Measurements from ENCODE around the gene BRIP1. TPM values are rescaled to one million over a fixed set of nuclear protein-coding genes. Genes with fewer than 3 reads are reported as not detected.

BRIP1 gene
- total and polyA plus RNA-seq, 10 donors = 0.41 to 3.7 (median 1.5) TPM

GRCh38 chr17:61764846-61765245, 98.5 kb downstream of the BRIP1 start:
- H3K4me1 ChIP-seq = no peaks in the 10 kb centered on the region
- peaks cover 0 to 5% (median 0%) of the 10 kb centered on the region in 6 donors for H3K36me3 ChIP-seq
- H3K27me3 ChIP-seq (replicated peaks in 1 of 7) = no peaks in the 10 kb centered on the region
- peaks cover 0 to 14% (median 7%) of the 10 kb centered on the region in 8 donors for H3K9me3 ChIP-seq
- H3K27ac ChIP-seq = no peak overlapping the region
- H3K4me3 ChIP-seq = no peak overlapping the region
- TF ChIP-seq CTCF (IDR thresholded peaks at IDR 0.05 in 8 of 11, conservative IDR thresholded peaks at IDR 0.05 in 3 of 11) (no peak), POLR2A (IDR thresholded peaks at IDR 0.05) (no peak), POLR2AphosphoS5 (IDR thresholded peaks at IDR 0.05) (no peak)
- WGBS, 5 donors = 85 to 100% (median 96%) methylated on average over 1 of the region's 1 CpG
- intact Hi-C loops (cut with DNase I; ENCODE audit: low total_unique reads) = no loop called here
- DNase-seq = no peak

GRCh38 chr17:61761827-61762226, 101.5 kb downstream of the BRIP1 start:
- intact Hi-C loops (cut with DNase I; ENCODE audit: low total_unique reads) = no loop called here
- Histone ChIP-seq H3K9me3 (peaks cover 0 to 25% (median 16%) of the 10 kb centered on the region in 8 donors), H3K36me3 (no peaks in the 10 kb centered on the region), H3K27me3 (replicated peaks in 1 of 7) (no peaks in the 10 kb centered on the region), H3K4me1 (peaks cover 0 to 3% (median 0%) of the 10 kb centered on the region in 6 donors), H3K4me3 (no peak overlapping the region), H3K27ac (no peak overlapping the region)
- 91 to 96% (median 93%) methylated on average over 2 of the region's 2 CpGs for WGBS, 5 donors
- DNase-seq = no peak
- TF ChIP-seq POLR2AphosphoS5 (IDR thresholded peaks at IDR 0.05) (no peak), POLR2A (IDR thresholded peaks at IDR 0.05) (no peak), CTCF (IDR thresholded peaks at IDR 0.05 in 8 of 11, conservative IDR thresholded peaks at IDR 0.05 in 3 of 11) (no peak)

GRCh38 chr17:61759362-61759761, 104.0 kb downstream of the BRIP1 start:
- Histone ChIP-seq H3K9me3 (peaks cover 0 to 25% (median 16%) of the 10 kb centered on the region in 8 donors), H3K27me3 (replicated peaks in 1 of 7) (no peaks in the 10 kb centered on the region), H3K36me3 (no peaks in the 10 kb centered on the region), H3K4me1 (peaks cover 0 to 3% (median 0%) of the 10 kb centered on the region in 6 donors), H3K4me3 (no peak overlapping the region), H3K27ac (no peak overlapping the region)
- intact Hi-C loops (cut with DNase I; ENCODE audit: low total_unique reads) = no loop called here
- TF ChIP-seq POLR2AphosphoS5 (IDR thresholded peaks at IDR 0.05) = no peak
- TF ChIP-seq POLR2A (IDR thresholded peaks at IDR 0.05) = no peak
- no peak for TF ChIP-seq CTCF (IDR thresholded peaks at IDR 0.05 in 8 of 11, conservative IDR thresholded peaks at IDR 0.05 in 3 of 11)
- WGBS, 5 donors = 95 to 100% (median 98%) methylated on average over 1 of the region's 1 CpG
- no peak for DNase-seq

GRCh38 chr17:61758430-61758829, 104.9 kb downstream of the BRIP1 start:
- H3K4me1 ChIP-seq = peaks cover 0 to 3% (median 0%) of the 10 kb centered on the region in 6 donors
- H3K36me3 ChIP-seq = no peaks in the 10 kb centered on the region
- peaks cover 0 to 25% (median 16%) of the 10 kb centered on the region in 8 donors for H3K9me3 ChIP-seq
- no peak overlapping the region for H3K27ac ChIP-seq
- WGBS, 5 donors = 96 to 100% (median 99%) methylated on average over 2 of the region's 2 CpGs
- H3K4me3 ChIP-seq = no peak overlapping the region
- no peak for TF ChIP-seq CTCF (IDR thresholded peaks at IDR 0.05 in 8 of 11, conservative IDR thresholded peaks at IDR 0.05 in 3 of 11)
- no peak for TF ChIP-seq POLR2A (IDR thresholded peaks at IDR 0.05)
- TF ChIP-seq POLR2AphosphoS5 (IDR thresholded peaks at IDR 0.05) = no peak
- intact Hi-C loops (cut with DNase I; ENCODE audit: low total_unique reads) = no loop called here
- no peak for DNase-seq
- H3K27me3 ChIP-seq (replicated peaks in 1 of 7) = no peaks in the 10 kb centered on the region
